ENCODE measurements around the gene TPX2.
"Not testable (repeated sequence)": the region's sequence is repeated elsewhere in the genome, so short reads cannot be mapped to it uniquely, and the experiment has no call there.

TPX2 gene

GRCh38 chr20:31718952-31719643, 20.0 kb upstream of the TPX2 start:
- no peak for DNase-seq (ENCODE audit: low read depth in 2 of 2, low spot score in 1 of 2)

GRCh38 chr20:31719644-31720485, 19.2 kb upstream of the TPX2 start:
- no peak for DNase-seq (ENCODE audit: low read depth in 2 of 2, low spot score in 1 of 2)

DNA sequence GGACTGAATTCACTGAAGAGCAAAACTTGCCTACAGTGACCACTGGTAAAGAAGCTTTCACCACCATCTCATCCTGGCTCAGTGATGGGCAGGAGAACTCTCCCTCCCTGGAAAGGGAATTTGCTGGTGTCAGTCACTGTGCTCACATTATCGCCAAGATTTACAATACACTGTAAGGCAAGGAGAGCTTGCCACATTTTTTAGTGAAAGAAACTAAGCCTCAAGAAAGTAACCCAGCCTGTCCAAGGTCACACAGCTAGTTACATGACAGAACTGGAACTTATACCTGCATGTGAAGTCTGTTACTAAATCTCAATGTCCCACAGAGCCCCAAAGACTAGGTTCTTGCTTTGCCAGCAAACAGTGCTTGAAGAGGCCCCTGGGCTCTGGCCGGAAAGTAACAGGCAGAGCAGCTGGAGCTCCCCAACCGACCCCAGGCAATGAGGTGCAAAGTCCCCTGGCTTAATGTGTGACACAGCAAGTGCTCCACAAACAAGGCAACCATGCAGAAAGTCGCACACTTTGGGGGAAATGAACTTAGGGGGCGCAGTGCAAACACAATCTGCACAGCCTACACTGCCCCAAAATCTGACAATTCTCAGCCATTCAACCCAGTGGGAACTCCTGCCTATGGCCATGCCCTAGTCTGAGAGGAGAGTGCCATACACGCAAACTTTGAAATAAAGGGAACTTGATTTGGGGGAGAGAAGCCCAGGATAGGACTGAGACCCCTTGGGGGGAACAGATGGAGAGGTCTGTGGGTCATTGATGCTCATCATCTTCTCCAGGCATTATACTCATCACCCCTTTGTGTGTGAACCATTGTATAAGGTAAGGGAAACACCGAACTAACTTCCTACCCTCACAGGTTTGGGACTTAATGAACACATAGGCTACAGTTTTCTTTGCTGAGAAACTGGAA, 18.3 kb upstream of the TPX2 start:
- DNase-seq (ENCODE audit: low read depth in 2 of 2, low spot score in 1 of 2): no peak

- no peak for DNase-seq (ENCODE audit: low read depth in 2 of 2, low spot score in 1 of 2)
These were observed 17.5 kb upstream of the TPX2 start for GRCh38 chr20:31721408-31722256.

- peak in 1 of 2 donors; percentile 39 for DNase-seq (ENCODE audit: low read depth in 2 of 2, low spot score in 1 of 2)
These were observed 16.6 kb upstream of the TPX2 start, which contains the start of gene BCL2L1 for GRCh38 chr20:31722257-31723068. TSS of gene BCL2L1 (minus strand) at chr20:31722868. CDS start at chr20:31722218, 650 bp downstream.

GRCh38 chr20:31723069-31723318, 16.1 kb upstream of the TPX2 start:
- DNase-seq (ENCODE audit: low read depth in 2 of 2, low spot score in 1 of 2): no peak

DNA sequence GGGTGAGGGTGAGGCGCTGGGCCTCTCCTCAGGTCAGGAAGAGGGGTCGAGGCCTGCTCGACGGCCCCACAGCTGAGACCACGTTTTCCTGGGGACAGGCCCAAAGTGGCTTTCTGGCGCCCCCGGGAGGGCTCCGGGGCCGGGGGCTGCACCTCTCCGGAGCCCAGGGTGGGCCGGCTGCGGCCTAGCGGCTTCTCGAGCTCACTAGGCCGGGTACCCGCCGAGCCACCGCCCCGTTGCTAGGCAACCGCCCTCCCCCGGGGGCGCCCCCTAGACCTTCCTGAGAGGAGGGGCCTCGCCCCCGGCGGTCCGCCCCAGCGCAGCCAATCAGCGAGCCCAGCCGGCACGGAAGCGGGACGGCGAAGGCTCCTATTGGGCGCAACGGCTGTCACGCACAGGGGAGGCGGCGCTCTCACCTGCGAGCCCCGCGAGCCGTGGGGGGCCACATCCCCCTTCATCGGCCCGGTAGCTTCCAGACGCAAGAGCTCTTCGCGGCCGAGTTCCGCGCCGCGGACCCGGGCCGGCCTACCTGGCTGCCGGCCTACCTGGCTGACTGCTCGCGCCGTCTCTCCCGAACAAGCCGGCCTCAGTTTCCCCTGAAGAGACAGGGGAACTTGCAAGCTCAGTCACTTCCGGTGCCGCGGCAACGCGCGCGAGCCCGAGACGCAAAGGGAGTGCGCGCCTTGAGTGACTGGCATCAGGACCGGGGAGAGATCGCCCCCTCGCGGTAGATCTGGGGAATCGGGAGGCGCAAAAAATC, 15.6 kb upstream of the TPX2 start:
- DNase-seq (ENCODE audit: low read depth in 2 of 2, low spot score in 1 of 2): peak; percentile 94 to 98

DNA sequence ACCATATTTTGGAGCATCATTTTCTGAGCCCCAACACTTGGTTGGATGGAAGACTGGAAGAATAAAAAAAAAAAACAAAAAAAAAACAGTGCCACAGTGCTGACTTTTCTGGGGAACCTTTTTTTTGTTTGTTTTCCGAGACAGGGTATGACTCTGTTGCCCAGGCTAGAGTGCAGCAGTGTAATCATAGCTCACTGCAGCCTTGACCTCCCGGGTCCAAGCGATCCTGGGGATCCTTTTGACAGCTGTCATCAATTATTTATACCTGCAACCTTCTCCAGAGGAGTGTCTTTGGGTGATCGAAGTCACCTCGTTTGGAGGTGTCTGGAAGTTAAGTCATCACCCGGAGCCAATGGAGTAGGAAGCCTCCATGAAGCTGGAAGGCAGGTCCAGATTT, 7.8 kb upstream of the TPX2 start:
- no peak for DNase-seq (ENCODE audit: low read depth in 2 of 2, low spot score in 1 of 2)

GRCh38 chr20:31739550-31739977, 474 bp downstream of the TPX2 start:
- no peak for DNase-seq (ENCODE audit: low read depth in 2 of 2, low spot score in 1 of 2)

DNA sequence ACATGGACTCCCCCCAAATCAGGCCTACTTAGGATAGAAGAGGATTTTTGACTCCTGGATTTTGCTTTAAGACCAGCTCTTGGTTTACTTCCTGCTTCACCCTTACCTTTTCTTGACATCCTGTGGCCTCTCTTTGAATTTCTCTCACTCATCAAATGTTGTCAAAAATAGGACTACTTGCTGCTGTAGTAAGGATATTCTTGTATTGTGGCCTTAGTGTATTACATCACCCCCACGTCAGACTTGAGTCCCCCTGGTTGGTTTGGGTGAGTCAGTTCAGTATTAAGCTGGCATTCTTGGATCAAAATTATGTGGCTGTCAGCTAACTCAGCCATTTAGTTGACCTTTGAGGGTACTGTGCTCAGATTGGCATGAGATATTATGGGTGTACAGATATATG, 1.1 kb downstream of the TPX2 start:
- no peak for DNase-seq (ENCODE audit: low read depth in 2 of 2, low spot score in 1 of 2)

- DNase-seq (ENCODE audit: low read depth in 2 of 2, low spot score in 1 of 2): no peak
These were observed 1.7 kb downstream of the TPX2 start for GRCh38 chr20:31740656-31741323.

GRCh38 chr20:31746068-31746878, 7.2 kb downstream of the TPX2 start:
- DNase-seq (ENCODE audit: low read depth in 2 of 2, low spot score in 1 of 2): no peak

GRCh38 chr20:31747028-31747427, 7.9 kb downstream of the TPX2 start:
- DNase-seq (ENCODE audit: low read depth in 2 of 2, low spot score in 1 of 2): not testable (repeated sequence)

GRCh38 chr20:31747640-31748039, 8.6 kb downstream of the TPX2 start:
- DNase-seq (ENCODE audit: low read depth in 2 of 2, low spot score in 1 of 2): no peak

GRCh38 chr20:31749223-31749622, 10.1 kb downstream of the TPX2 start:
- no peak for DNase-seq (ENCODE audit: low read depth in 2 of 2, low spot score in 1 of 2)

DNA sequence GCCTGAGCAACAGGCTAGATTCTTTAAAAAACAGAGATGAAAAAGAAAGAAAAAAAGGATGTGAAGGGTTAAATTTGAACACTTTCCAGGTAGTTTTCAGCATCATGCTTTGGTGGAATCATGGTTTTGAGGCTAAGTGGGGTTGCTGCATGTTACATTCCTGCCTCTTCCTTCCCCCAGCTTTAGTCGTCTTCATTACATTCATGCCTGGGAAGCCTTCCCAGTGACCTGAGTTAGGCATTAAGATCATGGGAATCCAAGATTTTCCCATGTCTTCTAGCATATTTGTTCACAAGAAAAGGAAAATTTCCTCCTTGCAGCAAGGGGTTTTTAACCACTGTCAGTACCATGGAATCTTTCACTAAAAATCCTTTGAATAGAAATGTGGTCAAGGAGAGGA, 12.0 kb downstream of the TPX2 start:
- no peak for DNase-seq (ENCODE audit: low read depth in 2 of 2, low spot score in 1 of 2)

DNA sequence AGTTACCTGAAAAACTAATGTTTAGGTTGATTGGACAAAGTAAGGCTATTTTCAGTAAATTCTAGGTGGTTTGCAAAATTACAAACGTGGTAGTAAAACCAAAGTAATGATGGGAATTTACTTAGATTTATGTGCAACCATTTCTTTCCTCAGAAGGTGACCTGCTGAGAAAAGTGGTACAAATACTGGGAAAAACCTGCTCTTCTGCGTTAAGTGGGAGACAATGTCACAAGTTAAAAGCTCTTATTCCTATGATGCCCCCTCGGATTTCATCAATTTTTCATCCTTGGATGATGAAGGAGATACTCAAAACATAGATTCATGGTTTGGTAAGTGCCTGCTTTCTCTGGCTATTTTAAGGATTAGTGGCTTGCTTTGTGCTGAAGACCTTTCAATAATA, 18.2 kb downstream of the TPX2 start:
- no peak for DNase-seq (ENCODE audit: low read depth in 2 of 2, low spot score in 1 of 2)

GRCh38 chr20:31758521-31758920, 19.4 kb downstream of the TPX2 start:
- DNase-seq (ENCODE audit: low read depth in 2 of 2, low spot score in 1 of 2): no peak

Data from stimulated activated CD8-positive, alpha-beta memory T cell treated with anti-CD3 and anti-CD28 coated beads, Interleukin-4, amount 100 ng/mL, for 1 hour (primary cell).